Measurements from ENCODE around the gene SPATA9.
"Not testable (repeated sequence)": the region's sequence is repeated elsewhere in the genome, so short reads cannot be mapped to it uniquely, and the experiment has no call there.

The SPATA9 gene

GRCh38 chr5:95646226-95646568 is 36.6 kb downstream of the SPATA9 start:
- DNase-seq (ENCODE audit: low spot score), result not testable (repeated sequence)

- peak; percentile 61 for DNase-seq (ENCODE audit: low spot score)
Measured at GRCh38 chr5:95644351-95645042, 38.3 kb downstream of the SPATA9 start.

- DNase-seq (ENCODE audit: low spot score), result no peak
Measured at GRCh38 chr5:95643152-95643551, 39.6 kb downstream of the SPATA9 start.

GRCh38 chr5:95641741-95642220 is 41.0 kb downstream of the SPATA9 start:
- no peak for DNase-seq (ENCODE audit: low spot score)

GRCh38 chr5:95638632-95639031 is 44.2 kb downstream of the SPATA9 start:
- DNase-seq (ENCODE audit: low spot score), result no peak

- no peak for DNase-seq (ENCODE audit: low spot score)
Measured at GRCh38 chr5:95634081-95634480, 48.7 kb downstream of the SPATA9 start.

- no peak for DNase-seq (ENCODE audit: low spot score)
Measured at GRCh38 chr5:95633671-95634070, 49.1 kb downstream of the SPATA9 start.

GRCh38 chr5:95632942-95633341 is 49.8 kb downstream of the SPATA9 start:
- not testable (repeated sequence) for DNase-seq (ENCODE audit: low spot score)

- DNase-seq (ENCODE audit: low spot score), result no peak
Measured at GRCh38 chr5:95631991-95632675, 50.7 kb downstream of the SPATA9 start.

- peak; percentile 26 for DNase-seq (ENCODE audit: low spot score)
Measured at GRCh38 chr5:95631255-95631958, 51.4 kb downstream of the SPATA9 start.

- no peak for DNase-seq (ENCODE audit: low spot score)
Measured at GRCh38 chr5:95630394-95630917, 52.3 kb downstream of the SPATA9 start.

GRCh38 chr5:95628933-95629332 is 53.9 kb downstream of the SPATA9 start:
- DNase-seq (ENCODE audit: low spot score), result no peak

- DNase-seq (ENCODE audit: low spot score), result no peak
Measured at GRCh38 chr5:95627971-95628810, 54.6 kb downstream of the SPATA9 start.

- no peak for DNase-seq (ENCODE audit: low spot score)
Measured at GRCh38 chr5:95626701-95627100, 56.1 kb downstream of the SPATA9 start.

GRCh38 chr5:95624368-95624767 is 58.4 kb downstream of the SPATA9 start:
- DNase-seq (ENCODE audit: low spot score), result no peak

GRCh38 chr5:95623706-95624105 is 59.1 kb downstream of the SPATA9 start:
- DNase-seq (ENCODE audit: low spot score), result no peak

GRCh38 chr5:95621839-95622629 is 60.8 kb downstream of the SPATA9 start:
- DNase-seq (ENCODE audit: low spot score), result no peak

- no peak for DNase-seq (ENCODE audit: low spot score)
Measured at GRCh38 chr5:95620870-95621838, 61.6 kb downstream of the SPATA9 start.

- DNase-seq (ENCODE audit: low spot score), result peak; percentile 4
Measured at GRCh38 chr5:95620030-95620869, 62.5 kb downstream of the SPATA9 start, which contains the start of gene GPR150. Gene GPR150, plus strand, starts transcription at chr5:95620087. Its CDS starts 189 bp downstream, at chr5:95620276.
